H1 (cell line): ENCODE results near the gene AVPI1.

Source experiments
- EP300 ChIP-seq, 2 experiments: IDR thresholded peaks; 1 replicate in 1 of 2; 2 replicates in 1 of 2; pipeline ENCODE4 v1.6.1; 2011 to 2012; ENCODE audit warnings: low read depth in 2 of 2, low read length in 2 of 2, mild to moderate bottlenecking in 2 of 2, borderline replicate concordance in 1 of 2, inconsistent platforms in 1 of 2, moderate library complexity in 1 of 2
- SRF ChIP-seq: IDR thresholded peaks from 2 replicates; pipeline ENCODE4 v1.6.1; 2011; ENCODE audit warnings: mild to moderate bottlenecking, low read depth, low read length, moderate library complexity
- TF ChIP-seq, protein P1 (sequence below): IDR thresholded peaks from 2 replicates; pipeline ENCODE4 v1.6.1; 2012; ENCODE audit warnings: inconsistent platforms

DNA sequence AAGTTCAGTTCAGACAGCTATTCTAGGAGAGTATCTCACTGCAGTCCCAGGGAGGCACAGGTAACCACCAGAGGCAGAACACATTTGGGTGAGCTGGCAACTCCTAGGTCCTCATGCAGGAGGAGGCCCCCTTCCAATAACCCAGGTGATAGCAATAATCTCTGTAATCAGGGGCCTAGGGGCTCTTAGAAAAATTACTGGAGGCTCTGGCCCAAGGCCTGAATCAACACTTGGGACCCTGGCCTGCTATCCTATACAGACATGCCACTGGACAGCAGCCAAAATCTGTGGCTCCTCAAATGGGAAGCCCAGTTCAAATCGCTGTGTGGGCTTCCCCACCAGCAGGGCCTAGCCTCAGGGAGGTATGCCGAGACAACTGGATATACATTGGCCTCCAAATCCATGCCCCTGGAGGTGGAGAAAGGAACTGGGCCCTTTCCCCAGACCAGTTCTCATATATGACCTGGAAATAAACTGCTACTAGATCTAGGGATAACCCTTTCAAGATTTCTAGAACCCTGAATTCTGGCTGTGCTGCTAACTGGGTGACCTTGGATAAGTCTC is 1.6 kb downstream of the AVPI1 start:
- no peak for TF ChIP-seq EP300 (IDR thresholded peaks at IDR 0.05; ENCODE audit: borderline replicate concordance in 1 of 2, low read depth in 2 of 2, low read length in 2 of 2)
- no peak for TF ChIP-seq SRF
- TF ChIP-seq, protein P1, sequence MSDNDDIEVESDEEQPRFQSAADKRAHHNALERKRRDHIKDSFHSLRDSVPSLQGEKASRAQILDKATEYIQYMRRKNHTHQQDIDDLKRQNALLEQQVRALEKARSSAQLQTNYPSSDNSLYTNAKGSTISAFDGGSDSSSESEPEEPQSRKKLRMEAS, result no peak
